ENCODE measurements around the gene EGR2. TPM values are rescaled to one million over a fixed set of nuclear protein-coding genes. Genes with fewer than 3 reads are reported as not detected.
"Not testable (repeated sequence)": the region's sequence is repeated elsewhere in the genome, so short reads cannot be mapped to it uniquely, and the experiment has no call there.

The EGR2 gene
- total RNA-seq, 1 donor from 2014 or later: 0.30 TPM

DNA sequence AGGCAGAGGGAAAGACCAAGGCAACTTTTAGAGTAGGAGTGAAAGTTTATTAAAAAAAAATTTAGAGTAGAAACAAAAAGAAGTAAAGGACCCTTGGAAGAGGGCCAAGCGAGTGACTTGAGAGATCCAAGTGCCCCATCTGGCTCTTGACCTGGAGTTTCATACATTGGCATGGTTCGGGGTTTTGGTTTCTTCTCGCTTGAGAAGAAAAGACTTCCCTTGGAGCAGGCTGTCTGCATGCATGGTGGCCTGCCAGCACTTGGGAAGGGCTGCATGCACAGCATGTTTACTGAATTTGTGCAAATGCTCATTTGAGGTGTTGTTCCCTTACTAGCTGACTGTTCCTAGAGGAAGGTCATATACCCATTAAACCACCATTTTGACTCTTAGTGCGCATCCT lies 20.4 kb downstream of the EGR2 start:
- ATAC-seq: no peak
- no peak for DNase-seq (ENCODE audit: low spot score)

DNA sequence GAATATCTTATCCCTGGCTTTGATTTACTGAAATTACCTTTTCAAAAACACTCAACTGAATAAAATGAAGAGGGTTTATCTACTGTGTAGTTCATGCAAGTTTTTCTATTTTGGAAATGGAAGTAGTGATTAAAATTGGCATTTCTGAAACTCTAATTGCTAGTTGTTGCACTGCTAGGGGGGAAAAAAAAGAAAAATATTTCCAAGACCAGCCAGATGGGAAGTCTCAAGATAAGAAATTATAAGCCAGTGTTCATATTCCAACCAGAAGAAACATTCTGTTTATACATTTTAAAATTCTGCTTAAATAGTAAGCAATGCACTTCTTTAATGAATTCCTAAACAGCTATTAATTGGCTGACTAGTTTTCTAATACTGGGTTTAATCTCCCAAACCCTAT lies 21.1 kb downstream of the EGR2 start:
- ATAC-seq (no peak), DNase-seq (ENCODE audit: low spot score) (no peak)

DNA sequence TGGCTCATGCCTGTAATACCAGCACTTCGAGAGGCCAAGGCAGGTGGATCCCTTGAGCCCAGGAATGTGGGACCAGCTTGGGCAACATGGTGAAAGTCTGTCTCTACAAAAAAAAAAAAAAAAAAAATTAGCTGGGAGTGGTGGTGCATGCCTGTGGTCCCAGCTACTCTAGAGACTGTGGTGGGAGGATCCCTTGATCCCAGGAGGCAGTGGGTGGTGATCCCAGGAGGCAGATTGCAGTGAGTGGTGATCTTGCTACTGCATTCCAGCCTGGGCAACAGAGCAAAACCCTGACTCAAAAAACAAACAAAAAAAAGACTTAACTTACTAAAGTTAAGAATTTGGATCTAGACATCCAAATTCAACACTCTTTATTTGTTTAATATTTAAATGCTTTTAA lies 21.9 kb downstream of the EGR2 start:
- DNase-seq (ENCODE audit: low spot score): no peak
- ATAC-seq: no peak

DNA sequence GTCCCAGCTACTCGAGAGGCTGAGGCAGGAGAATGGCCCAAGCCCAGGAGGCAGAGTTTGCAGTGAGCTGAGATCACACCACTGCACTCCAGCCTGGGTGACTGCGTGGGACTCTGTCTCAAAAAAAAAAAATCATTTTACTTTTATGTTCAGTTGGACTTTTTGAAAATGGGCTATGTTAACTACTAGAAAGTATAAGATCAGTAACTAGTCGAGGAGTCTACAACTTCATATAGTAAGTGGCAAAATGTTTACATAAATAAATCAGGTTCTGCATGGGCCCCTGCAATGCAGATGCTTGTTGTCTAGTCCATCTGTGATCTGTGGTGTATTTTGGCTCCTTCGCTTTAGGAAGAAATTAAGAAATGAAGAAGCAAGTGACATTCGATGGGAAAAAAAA lies 23.9 kb downstream of the EGR2 start:
- no peak for DNase-seq (ENCODE audit: low spot score)
- ATAC-seq: no peak

DNA sequence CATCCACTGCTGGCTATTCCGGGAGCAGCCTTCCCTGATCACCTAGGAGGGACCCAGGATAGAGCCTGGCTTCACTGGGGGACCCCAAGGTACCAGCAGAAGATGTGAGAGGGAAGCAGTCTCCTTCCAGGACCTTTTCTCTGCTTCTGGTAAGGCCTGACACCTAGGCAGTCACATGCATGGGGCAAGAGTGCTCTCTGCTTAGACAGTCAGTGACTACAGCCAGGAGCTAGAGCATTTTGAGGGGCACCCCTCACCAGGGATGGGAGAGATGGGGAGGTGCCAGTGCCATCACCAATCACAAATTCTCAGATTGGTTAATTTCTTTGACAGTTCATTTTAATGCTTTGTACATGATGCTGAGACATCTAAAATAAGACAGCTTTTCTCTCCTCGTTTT lies 25.6 kb downstream of the EGR2 start:
- DNase-seq (ENCODE audit: low spot score) (no peak), ATAC-seq (no peak)

DNA sequence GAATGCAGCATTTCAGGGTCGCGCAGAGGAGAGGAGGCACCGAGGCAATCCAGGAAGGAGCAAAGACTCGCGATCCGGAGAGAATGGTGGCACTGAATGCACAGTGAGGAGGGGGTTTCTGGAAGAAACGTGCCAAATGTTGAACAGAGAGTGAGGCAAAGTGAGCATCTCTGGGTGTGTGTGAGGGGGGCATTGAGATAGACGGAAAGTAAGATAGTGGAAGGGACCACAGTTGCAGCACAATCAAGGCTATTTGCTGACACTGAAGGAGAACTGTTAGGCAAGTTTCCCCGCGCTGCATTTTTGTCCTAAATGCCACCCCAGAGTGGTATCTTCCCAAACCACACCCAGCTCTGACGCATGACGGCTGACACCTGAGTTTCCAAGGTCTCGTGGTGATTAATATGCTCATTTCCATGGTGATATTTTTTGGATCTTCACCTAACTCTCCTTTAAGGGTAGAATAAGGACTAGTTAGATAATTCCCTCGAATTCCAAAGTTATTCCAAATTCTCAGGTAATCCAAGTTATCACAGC lies 26.1 kb downstream of the EGR2 start:
- DNase-seq (ENCODE audit: low spot score): no peak
- ATAC-seq: no peak

DNA sequence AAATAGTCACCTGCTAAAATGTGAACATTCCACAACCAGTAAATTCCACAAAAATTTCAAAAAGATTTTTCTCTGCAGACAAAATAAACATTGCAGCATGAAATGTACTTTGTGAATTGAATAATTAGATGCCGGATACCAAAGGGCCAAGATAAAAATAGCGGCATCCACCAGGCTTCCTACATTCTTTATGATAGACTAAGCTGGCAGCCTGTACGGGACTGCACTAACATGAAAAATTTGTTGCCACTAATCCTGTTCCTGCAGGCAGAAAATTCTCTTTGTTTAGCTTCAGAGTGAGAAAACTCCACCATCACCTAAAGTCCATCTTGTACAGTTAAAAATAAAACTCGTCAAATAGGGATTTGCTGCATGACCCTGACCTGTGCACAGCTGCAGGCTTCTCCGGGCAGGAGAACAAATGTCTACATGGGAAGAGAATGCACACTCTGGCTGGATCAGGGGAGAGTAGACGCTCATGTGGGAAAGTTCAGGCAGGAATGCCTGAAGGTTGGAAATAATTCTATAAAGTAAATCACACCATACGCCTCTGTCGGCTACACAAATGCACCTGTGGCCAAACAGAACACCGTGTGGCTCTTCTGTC lies 27.2 kb downstream of the EGR2 start:
- DNase-seq (ENCODE audit: low spot score): no peak
- no peak for ATAC-seq

DNA sequence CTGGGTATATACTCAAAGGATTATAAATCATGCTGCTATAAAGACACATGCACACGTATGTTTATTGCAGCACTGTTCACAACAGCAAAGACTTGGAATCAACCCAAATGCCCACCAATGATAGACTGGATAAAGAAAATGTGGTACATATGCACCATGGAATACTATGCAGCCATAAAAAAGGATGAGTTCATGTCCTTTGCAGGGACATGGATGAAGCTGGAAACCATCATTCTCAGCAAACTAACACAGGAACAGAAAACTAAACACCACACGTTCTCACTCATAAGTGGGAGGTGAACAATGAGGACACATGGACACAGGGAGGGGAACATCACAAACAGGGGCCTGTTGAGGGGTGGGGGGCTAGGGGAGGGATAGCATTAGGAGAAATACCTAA lies 27.9 kb downstream of the EGR2 start:
- DNase-seq (ENCODE audit: low spot score); ATAC-seq: not testable (repeated sequence)

DNA sequence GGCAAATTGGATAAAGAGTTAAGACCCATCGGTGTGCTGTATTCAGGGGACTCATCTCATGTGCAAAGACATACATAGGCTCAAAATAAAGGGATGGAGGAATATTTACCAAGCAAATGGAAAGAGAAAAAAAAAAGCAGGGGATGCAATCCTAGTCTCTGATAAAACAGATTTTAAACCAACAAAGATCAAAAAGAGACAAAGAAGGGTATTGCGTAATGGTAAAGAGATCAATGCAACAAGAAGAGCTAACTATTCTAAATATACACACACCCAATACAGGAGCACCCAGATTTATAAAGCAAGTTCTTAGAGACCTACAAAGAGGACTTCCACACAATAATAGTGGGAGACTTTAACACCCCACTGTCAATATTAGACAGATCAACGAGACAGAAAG lies 31.6 kb downstream of the EGR2 start:
- DNase-seq (ENCODE audit: low spot score); ATAC-seq: not testable (repeated sequence)

DNA sequence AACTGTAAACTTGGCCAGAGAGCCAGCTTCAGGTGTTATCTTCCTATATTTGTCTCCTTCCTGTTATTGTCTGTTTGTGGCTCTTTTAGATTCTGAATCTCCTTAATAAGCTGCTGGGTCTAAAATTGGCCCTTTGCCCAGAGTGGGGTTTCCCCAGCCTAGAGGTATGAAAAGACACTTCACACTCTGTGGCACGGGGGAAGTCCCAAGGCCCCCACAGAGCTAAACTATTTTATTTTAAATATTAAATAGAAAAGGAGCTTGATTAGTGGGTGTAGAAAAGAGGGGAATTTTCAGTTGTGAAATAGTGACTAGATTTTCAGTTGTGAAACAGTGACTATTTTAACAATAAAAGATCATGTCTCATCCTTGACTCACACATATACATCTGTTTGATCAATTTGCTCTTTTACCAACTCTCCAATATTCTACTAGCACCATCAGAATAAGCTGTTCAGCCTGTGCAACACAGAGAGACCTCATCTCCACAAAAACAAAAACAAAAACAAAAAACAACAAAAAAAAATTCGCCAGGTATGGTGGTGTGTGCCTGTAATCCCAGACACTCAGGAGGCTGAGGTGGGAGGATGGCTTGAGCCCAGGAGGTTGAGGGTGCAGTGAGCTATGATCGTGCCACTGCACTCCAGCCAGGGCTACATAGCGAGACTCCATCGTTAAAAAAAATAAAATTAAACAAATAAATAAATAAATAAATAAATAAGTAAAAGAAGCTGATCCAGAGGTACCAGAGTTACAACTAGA lies 36.5 kb downstream of the EGR2 start:
- no peak for ATAC-seq
- DNase-seq (ENCODE audit: low spot score): no peak

DNA sequence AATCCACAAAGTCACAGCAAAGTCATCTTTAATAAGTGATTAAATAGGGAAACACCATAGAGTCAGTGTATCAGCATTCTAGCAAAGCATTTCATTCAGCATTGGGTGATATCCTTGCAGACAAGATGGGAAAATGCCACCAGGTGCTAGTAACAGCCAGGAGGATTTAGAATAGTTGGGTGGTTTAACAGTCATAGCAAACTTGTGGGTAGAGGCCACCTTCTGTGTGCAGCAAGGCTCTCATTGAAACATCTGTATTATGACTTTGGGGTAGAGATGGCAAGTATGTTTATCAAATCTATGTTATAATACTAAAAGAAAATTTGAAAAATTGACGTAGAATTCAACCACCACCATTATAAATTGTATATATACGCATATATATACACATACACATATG lies 38.0 kb downstream of the EGR2 start:
- DNase-seq (ENCODE audit: low spot score) (no peak), ATAC-seq (no peak)

DNA sequence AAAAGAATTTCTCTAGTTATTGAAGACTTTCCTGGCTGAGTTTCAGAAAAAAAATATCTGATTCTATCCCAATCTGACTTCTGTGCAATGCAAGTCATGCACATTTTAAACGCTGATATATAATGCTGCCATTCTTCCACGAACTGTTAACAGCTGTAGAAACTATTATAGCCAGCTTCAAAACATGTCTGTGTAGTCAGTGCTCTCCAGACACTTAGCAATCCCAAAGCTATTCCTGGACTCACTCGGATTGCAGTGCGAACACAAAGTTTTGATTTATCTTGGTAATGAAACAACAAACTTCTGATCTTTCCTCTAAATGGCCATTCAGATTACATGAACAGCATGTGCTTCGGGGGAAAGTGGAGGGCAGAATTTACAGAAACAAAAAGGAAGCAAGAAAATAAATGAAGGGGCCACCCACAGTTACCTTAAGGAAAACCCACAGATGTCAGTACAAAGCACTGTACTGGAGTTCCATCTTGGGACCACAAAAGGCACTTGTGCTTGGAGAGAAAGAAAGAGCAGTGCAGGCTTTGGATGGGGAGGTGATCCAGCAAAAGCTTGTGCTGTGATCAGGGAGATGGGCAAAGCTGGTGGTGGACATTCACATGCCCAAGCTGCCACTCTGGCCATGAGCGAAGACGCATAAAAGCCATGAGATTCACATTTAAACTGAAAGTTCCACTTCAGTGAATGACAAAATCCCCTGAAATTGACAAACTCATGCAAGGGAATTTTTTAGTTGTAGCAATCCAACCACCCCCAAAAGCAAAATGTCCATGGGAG lies 43.8 kb downstream of the EGR2 start:
- ATAC-seq: no peak
- DNase-seq (ENCODE audit: low spot score): no peak

DNA sequence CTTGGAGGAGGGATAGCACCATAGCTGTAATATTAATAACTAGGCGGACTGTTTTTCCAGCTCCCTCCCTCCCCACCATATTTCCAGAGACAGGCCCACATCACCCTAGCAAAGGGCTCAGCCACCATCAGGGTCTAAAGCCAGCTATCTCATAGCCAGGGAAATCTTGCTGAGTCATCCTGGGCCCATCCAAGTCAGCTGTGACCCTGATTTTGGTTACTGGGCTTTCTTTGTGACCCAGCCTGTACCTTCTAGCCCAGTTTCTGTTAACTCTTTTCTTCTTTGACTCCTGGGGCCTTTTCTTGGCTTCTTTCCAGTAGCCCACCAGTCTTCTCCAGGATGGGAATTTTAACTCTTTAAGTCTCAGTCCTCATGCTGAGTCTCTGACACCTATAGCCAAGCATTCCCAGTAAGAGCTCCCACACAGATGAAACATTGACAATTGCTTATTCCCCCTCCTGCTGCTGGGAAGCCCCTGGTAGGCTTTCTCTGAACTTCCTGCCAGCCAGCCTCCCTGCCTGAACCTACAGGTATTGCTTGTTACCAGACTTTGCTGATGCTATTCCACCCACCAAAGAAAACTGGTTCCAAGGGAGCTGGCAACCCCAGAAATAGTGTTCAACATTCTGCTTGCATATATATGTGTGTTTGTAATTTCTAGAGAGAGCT lies 46.5 kb downstream of the EGR2 start:
- ATAC-seq: no peak

DNA sequence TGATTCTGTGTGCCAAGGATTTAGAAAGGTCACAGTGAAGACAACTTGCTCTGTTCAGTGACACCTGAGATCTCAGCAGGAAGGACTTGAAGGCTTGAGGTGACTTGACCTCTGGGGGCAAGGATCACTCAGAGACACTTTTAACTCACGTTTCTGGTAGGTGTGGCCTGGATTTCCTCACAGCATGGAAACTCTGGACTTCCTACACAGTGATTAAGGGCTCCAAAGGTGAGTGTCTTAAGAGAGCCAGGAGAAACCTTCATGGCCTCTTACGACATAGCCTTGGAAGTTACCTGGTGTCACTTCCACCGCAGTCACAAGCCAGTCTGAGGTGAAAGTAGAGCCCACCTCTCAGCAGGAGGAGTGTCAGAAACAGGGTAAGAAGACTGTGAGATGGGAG lies 49.8 kb downstream of the EGR2 start:
- no peak for DNase-seq (ENCODE audit: low spot score)
- ATAC-seq: no peak

More for the DNA sequence above, 46.5 kb downstream of the EGR2 start:
- no peak for DNase-seq (ENCODE audit: low spot score)

DNA sequence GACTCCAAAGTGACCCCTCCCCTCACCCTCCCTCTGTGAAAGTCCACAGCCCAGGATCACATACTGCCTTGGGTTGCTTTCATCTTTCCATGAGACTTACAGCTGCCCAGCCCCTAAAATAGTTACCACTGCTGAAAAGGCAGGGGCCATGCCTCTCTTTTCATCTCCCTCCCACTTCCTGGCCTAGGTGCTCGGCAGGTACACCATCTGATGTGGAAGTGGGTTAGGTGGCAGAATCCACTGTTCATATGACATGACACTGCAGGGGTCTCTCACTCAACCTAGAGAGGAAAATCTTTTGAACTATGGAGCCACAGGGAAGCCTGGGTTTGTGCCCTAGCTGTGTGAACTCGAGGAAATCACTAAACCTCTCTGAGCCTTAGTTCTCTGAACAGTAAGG lies 50.4 kb downstream of the EGR2 start:
- no peak for DNase-seq (ENCODE audit: low spot score)
- ATAC-seq: no peak

DNA sequence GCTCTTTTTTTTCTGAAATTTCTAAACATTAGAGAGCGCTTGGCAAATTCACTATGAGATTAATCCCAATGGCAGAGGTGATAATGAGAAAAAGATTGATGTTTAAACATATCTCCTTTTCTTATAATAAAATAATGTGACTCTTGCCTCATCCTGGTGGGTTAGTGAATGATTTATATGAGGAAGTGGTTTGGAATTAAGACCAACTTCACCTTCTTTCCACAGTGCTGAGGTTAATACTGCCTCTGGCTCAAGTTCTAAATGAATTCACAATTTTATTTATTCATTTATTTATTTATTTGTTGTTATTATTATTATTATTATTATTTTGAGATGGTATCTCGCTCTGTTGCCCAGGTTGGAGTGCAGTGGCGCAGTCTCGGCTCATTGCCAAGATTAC lies 52.2 kb downstream of the EGR2 start:
- DNase-seq (ENCODE audit: low spot score): no peak
- ATAC-seq: no peak

DNA sequence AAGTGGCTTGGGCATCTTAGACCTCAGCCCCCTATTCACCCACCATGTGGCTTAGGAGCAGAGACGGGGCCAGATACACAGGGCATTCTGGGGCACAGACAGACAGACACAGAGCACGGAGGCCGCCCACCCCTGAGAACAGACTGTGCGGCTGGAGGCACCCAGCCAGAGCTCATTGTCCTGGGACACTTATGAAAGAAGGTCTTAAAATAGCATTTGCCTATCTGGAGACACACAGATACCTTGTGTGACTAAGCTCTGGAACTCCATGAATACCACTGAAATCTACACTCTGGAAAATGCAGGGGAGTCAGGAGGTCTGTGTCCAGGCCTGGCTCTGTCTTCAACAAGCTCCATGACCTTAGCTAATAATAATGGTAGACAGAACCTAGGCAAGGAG lies 53.0 kb downstream of the EGR2 start:
- ATAC-seq (no peak), DNase-seq (ENCODE audit: low spot score) (no peak)

Data from left lobe of liver (tissue), 2 donors.